Measurements from ENCODE around the gene MAP3K5. TPM values are rescaled to one million over a fixed set of nuclear protein-coding genes. Genes with fewer than 3 reads are reported as not detected.

MAP3K5 gene
- total and polyA plus RNA-seq, 9 donors, result 37.0 to 217 (median 80.2) TPM

GRCh38 chr6:136510782-136511181 lies 281.5 kb downstream of the MAP3K5 start:
- 81 to 93% (median 86%) methylated on average over 4 of the region's 4 CpGs for WGBS, 3 donors
- Histone ChIP-seq H3K9me3 (no peaks in the 10 kb centered on the region), H3K36me3 (no peaks in the 10 kb centered on the region), H3K4me3 (no peak overlapping the region), H3K27ac (no peak overlapping the region), H3K27me3 (no peaks in the 10 kb centered on the region), H3K4me1 (ENCODE audit: insufficient read depth) (no peaks in the 10 kb centered on the region)
- no peak for TF ChIP-seq POLR2A (IDR thresholded peaks at IDR 0.05)
- TF ChIP-seq, protein P1, sequence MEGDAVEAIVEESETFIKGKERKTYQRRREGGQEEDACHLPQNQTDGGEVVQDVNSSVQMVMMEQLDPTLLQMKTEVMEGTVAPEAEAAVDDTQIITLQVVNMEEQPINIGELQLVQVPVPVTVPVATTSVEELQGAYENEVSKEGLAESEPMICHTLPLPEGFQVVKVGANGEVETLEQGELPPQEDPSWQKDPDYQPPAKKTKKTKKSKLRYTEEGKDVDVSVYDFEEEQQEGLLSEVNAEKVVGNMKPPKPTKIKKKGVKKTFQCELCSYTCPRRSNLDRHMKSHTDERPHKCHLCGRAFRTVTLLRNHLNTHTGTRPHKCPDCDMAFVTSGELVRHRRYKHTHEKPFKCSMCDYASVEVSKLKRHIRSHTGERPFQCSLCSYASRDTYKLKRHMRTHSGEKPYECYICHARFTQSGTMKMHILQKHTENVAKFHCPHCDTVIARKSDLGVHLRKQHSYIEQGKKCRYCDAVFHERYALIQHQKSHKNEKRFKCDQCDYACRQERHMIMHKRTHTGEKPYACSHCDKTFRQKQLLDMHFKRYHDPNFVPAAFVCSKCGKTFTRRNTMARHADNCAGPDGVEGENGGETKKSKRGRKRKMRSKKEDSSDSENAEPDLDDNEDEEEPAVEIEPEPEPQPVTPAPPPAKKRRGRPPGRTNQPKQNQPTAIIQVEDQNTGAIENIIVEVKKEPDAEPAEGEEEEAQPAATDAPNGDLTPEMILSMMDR (IDR thresholded peaks at IDR 0.05), result no peak
- TF ChIP-seq EP300 (IDR thresholded peaks at IDR 0.05), result no peak
- intact Hi-C loops (cut with DNase I), result no loop called here
- no peak for DNase-seq

DNA sequence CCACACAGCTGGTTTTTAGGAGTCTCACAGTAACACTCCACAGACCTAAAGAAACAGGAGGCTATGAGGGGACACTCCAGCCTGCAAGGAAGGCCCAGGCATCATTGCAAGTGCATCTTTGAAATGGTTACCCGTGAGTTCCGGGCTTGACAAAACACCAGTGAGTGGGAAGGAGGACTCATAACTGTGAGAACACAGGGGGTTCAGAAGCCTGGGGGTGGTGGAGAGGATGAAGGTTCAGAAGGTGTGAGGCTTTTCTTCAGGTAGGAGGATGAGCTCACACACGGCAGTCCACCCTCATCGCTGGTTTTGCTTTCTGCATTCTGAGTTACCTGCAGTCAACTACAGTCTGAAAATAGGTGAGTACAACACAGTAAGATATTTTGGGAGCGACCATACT lies 282.0 kb downstream of the MAP3K5 start:
- Histone ChIP-seq H3K27me3 (no peaks in the 10 kb centered on the region), H3K9me3 (no peaks in the 10 kb centered on the region), H3K4me1 (ENCODE audit: insufficient read depth) (no peaks in the 10 kb centered on the region), H3K4me3 (no peak overlapping the region), H3K36me3 (no peaks in the 10 kb centered on the region), H3K27ac (no peak overlapping the region)
- TF ChIP-seq, protein P1 (IDR thresholded peaks at IDR 0.05), result no peak
- TF ChIP-seq POLR2A (IDR thresholded peaks at IDR 0.05) (no peak), EP300 (IDR thresholded peaks at IDR 0.05) (no peak)
- WGBS, 3 donors, result 94 to 96% (median 95%) methylated on average over 5 of the region's 5 CpGs
- DNase-seq, result no peak
- intact Hi-C loops (cut with DNase I), result no loop called here

GRCh38 chr6:136508725-136509392 lies 283.4 kb downstream of the MAP3K5 start:
- Histone ChIP-seq H3K27ac (no peak overlapping the region), H3K9me3 (no peaks in the 10 kb centered on the region), H3K4me1 (ENCODE audit: insufficient read depth) (no peaks in the 10 kb centered on the region), H3K36me3 (no peaks in the 10 kb centered on the region), H3K4me3 (no peak overlapping the region), H3K27me3 (no peaks in the 10 kb centered on the region)
- 43 to 61% (median 43%) methylated on average over 1 of the region's 1 CpG for WGBS, 3 donors
- DNase-seq, result no peak
- intact Hi-C loops (cut with DNase I), result no loop called here
- no peak for TF ChIP-seq POLR2A (IDR thresholded peaks at IDR 0.05)
- TF ChIP-seq, protein P1 (IDR thresholded peaks at IDR 0.05), result no peak
- no peak for TF ChIP-seq EP300 (IDR thresholded peaks at IDR 0.05)

Small RNAs within 50 kb of the gene (small RNA-seq; reads per million reads assigned to genes)
- not detected for gene RNA5SP219

Other genes with a start within 250 kb of the MAP3K5 start
- gene MAP7, start 242.1 kb downstream of the MAP3K5 start, total RNA-seq, result 10 to 100 TPM in 1 of 7 donors, 1 to 10 TPM in 6; 2.6 to 13.0 (median 3.6) TPM
- gene MAP7, start 242.1 kb downstream of the MAP3K5 start, polyA plus RNA-seq, result 1 to 10 TPM; 1.2 to 3.7 TPM
- gene PEX7, start 30.1 kb upstream of the MAP3K5 start, total RNA-seq, result 1 to 10 TPM; 5.7 to 9.8 (median 6.7) TPM
- 10 to 100 TPM in 1 of 2 donors, 1 to 10 TPM in 1; 7.2 to 13.8 TPM for gene PEX7, start 30.1 kb upstream of the MAP3K5 start, polyA plus RNA-seq
- gene SLC35D3, start 129.8 kb upstream of the MAP3K5 start, total RNA-seq, result not detected
- under 1 TPM in 1 of 2 donors, not detected in 1; 0.02 TPM for gene SLC35D3, start 129.8 kb upstream of the MAP3K5 start, polyA plus RNA-seq